Mesenteric fat pad (tissue), 1 donor: Measurements from ENCODE around the gene GABARAP. TPM values are rescaled to one million over a fixed set of nuclear protein-coding genes. Genes with fewer than 3 reads are reported as not detected.

Source experiments
- DNase-seq: peaks from one replicate; pipeline ENCODE4 v3.0.0-alpha.2; 2020; ENCODE audit warnings: low spot score
- total RNA-seq: library from RNA; stranded (reverse); fragmentation: NEBNext Ultra II Directional; extraction: Animal tissue kit (Norgen Biotek cat#: 25700); gene quantifications from one replicate; pipeline ENCODE4 v1.2.1, GENCODE V29; 2021
- donor health status: DM: yes; HTN: yes; CAD: no.

GABARAP gene
- total RNA-seq, 1 donor from 2014 or later, result 468 TPM

- DNase-seq, result no peak
These were observed 18.9 kb downstream of the GABARAP start for GRCh38 chr17:7223375-7223774.

DNA sequence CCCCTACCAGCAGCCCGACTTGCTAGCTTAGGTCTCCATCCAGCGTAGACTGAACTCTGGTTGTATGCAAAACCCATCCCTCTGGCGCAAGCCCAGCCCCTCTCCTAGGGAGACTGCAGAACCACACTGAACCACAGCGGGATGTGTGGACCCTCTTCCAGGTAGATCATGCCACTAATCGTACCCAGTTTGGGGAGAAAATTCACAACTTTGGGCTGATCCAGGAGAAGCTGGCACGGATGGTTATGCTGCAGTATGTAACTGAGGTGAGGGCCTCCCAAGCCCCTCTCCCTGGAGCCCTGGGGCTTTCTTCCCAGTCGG, 19.3 kb downstream of the GABARAP start:
- DNase-seq, result no peak

DNA sequence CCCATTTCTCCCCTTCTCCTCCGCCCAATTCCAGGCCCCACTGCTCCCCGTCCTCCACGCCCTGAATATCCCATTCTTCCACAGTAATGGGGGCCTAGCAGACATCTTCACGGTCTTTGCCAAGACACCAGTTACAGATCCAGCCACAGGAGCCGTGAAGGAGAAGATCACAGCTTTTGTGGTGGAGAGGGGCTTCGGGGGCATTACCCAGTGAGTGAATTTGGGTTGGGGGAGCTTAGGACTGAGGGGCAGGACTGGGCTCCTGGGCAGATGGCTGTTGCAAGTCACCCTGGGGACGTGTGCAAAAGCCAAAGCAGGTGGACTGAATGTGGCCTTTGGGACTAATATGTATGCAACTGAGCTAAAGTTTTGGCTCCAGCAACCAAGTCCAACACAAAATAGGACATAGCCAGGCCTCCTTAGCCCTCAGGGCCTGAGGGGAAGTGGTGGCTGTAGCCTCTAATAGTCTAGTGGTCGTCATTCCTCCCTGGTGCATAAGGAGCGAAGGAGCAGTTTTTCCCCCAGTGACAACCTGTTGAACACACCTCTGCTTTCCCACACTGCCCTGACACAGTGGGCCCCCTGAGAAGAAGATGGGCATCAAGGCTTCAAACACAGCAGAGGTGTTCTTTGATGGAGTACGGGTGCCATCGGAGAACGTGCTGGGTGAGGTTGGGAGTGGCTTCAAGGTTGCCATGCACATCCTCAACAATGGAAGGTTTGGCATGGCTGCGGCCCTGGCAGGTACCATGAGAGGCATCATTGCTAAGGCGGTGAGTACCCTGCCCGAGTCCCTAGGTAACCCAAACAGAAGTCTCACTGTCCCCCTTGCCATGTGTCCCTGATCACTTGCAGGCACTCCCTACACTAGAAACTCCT, 19.9 kb downstream of the GABARAP start:
- DNase-seq, result no peak

GRCh38 chr17:7221278-7222092, 20.8 kb downstream of the GABARAP start:
- no peak for DNase-seq

DNA sequence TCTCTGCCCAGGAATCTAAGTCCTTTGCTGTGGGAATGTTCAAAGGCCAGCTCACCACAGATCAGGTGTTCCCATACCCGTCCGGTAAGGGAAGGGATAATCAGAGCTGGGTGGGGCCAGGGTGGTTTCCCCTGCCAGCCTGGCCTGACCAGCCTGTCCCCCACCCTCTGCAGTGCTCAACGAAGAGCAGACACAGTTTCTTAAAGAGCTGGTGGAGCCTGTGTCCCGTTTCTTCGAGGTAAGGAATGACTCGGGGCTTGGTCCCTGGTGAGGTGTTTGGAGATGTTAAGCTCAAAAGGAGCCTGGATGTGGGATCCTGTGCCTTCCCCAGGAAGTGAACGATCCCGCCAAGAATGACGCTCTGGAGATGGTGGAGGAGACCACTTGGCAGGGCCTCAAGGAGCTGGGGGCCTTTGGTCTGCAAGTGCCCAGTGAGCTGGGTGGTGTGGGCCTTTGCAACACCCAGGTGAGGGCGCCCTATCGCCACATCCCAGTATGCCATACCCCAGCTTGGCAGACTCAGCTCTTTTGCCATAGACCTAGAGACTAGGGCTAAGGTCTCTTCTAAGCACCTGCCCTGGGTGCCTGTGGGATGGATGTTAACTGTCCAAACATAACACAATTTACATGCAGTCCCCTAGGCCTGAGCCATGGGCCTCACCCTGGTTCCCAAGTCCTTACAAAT, 21.5 kb downstream of the GABARAP start:
- DNase-seq, result no peak

- DNase-seq, result peak; percentile 98
These were observed 22.2 kb downstream of the GABARAP start, which contains the start of the genes ACADVL and DLG4 for GRCh38 chr17:7219812-7220592. Gene ACADVL, plus strand, starts transcription at chr17:7219938. Its CDS starts 47 bp downstream, at chr17:7219985. Gene DLG4, minus strand, starts transcription at chr17:7219836.

- no peak for DNase-seq
These were observed 22.9 kb downstream of the GABARAP start for GRCh38 chr17:7219229-7219811.

DNA sequence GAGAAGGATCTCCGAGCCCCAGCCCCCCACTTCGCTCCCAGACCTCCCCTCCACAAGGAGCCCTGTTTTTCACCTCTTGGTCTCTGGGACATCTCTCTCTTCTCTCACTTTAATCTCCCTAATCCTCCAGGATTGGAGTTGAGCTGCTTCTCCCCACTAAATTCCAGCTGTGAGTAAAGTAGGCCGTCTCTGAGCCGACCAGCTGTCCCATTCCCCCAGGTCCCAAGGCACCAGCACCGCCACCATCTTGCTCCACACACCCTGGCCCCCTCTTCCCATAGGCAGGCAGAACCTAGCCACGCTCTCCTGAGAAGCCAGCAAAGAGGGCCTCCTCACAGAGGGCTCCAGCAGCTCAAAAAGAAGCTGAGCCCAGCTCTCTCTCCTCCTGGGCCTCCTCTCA, 23.5 kb downstream of the GABARAP start:
- no peak for DNase-seq

GRCh38 chr17:7218166-7218565, 24.1 kb downstream of the GABARAP start:
- no peak for DNase-seq

DNA sequence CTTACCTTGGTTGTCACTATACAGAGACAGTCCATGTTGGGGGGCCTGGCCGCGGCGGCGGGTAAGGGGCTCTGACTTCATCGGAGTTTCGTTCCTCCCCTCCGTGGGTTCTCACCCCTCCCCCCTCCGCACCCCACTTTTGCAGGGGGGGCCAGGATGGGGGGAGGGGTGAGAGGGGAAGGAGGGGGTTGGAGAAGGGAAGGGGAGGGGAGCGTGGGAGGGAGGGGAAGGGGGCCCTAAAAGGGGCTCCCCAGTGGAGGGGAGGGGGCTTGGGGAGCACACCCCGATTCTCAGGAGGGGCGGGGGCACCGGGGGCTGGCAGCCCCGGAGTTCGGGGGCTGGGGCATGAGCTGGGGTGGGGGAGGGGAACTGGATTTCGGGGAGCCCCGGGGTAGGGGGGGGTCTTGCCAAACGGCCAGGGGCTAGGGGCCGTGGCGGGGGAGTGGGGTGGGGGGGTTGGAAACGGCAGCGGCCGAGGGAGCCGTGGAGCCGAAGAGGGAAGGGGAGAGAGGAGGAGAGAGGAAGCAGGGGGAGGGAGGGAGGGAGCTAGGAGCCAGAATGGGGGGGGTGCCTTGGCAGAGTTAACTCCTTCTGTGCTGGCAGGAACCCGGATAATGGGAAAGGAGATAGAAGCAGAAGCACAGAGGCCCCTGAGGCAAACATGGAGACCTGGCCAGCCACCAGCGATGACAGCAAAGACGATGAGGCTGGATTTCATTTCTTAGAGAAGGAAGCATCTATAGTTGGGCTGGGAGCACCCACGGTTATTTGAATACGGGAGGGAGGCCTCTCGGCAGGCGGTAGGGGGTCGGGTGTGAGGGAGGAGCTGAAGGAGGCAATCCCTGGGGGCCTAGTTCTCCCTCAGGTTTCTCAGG, 24.9 kb downstream of the GABARAP start:
- DNase-seq, result no peak

DNA sequence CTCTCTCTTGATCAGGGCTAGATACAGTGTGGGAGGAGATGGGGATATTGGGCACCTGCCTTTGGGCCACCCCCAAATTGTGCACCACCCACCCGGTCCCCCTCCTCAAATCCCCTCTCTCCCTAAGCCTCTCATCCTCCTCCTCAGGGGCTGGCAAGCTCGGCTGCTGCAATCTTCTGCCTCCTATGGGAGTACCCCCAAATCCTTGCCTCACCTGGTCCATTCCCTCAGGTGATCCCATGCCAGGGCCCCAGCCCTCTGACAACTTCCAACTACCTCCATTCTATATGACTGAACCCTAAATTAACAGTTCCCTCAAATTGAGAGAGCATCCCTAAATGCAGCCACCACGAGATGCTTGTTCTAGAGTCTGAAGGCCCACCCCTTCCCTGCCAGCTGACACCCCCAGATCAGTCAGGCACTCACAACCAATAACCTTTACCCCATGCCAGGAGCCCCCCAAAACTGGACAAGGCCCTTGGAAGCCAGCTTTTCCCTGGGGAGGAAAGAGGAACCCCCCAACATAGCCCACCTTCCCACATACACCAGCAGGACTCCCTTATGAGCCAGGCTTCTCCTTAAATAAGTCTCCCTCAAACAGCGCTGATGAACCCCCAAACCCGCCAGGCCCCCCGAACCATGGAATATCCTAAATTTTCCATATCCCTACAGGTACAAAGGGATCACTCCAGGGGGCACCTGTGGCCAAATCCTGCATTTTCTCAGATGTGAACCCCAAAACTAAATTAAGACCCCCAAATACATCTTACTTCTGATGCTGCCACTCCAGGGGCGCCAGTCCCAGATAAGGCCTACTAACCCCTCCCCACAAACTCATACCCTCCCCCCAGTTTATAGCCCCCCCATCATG, 25.8 kb downstream of the GABARAP start:
- no peak for DNase-seq

- DNase-seq, result no peak
These were observed 26.5 kb downstream of the GABARAP start for GRCh38 chr17:7215652-7216180.

DNA sequence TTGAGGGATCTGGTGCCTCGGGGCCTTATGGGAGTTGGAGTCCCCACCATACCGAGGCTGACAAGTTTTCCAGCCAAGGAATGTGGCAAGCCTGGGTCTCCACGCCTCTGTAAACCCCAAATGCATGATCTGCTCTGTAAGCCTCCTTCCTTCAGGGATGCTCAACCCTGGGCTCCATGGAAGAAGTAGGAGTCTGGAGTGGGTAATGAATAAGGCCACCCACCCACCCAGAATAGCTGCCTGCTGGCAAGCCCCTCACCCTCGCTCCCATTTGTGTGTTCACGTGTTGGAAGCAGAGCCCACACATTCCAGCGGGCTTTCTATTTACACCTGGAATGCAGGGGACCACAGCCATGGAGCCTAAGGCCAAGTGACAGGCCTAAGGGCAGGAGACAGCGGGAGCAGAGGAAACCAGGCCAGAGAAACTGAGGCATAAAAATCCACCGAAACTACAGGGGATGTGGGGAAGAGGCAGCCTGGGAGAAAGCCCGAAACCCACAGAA, 27.1 kb downstream of the GABARAP start:
- DNase-seq, result no peak

DNA sequence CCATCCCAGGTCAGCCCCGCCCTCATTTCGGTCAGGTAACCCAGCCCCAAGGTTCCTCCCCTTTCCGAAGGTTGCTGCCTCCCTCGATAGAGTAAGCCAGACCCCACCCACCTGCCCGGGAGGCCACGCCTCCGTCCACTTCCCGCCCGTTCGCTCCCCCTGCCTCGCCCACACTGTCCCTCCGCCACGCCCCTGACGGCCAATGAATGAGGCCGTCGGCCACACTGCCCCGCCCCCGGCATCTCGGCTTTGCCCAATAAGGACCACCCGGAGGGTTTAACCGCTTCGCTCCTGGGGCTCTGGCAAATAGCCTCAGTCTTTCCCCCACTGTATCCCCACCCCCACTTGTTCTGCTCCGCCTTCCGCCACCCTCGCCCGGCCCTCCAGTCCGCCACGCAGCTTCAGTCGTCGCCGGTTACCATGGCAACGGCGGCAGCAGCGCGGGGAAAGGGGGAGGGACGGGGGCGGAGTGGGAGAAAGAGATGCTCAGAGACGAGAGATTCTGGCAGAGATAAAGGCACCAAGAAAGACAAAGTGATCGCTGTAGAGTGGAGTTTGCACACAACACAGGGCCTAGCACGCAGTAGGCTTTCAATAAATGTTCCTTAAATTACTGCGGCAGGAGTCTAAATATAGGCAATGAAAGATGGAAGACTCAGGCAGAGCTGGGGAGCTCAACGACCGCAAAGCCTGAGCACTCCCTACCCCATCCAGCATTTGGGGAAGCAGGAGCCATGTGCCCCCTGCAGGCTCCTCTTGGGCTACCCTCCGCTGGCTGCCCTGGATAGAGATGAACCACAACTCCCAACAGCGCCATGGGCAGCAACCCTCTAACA, 27.7 kb downstream of the GABARAP start:
- DNase-seq, result peak; percentile 99

- DNase-seq, result no peak
These were observed 28.4 kb downstream of the GABARAP start for GRCh38 chr17:7213895-7214299.

- DNase-seq, result no peak
These were observed 30.6 kb downstream of the GABARAP start for GRCh38 chr17:7211491-7212273.
